ENCODE results near the gene HNRNPA3. TPM values are rescaled to one million over a fixed set of nuclear protein-coding genes. Genes with fewer than 3 reads are reported as not detected.

HNRNPA3 gene
- total RNA-seq, result 29.4 and 54.8 TPM in 2 replicates

DNA sequence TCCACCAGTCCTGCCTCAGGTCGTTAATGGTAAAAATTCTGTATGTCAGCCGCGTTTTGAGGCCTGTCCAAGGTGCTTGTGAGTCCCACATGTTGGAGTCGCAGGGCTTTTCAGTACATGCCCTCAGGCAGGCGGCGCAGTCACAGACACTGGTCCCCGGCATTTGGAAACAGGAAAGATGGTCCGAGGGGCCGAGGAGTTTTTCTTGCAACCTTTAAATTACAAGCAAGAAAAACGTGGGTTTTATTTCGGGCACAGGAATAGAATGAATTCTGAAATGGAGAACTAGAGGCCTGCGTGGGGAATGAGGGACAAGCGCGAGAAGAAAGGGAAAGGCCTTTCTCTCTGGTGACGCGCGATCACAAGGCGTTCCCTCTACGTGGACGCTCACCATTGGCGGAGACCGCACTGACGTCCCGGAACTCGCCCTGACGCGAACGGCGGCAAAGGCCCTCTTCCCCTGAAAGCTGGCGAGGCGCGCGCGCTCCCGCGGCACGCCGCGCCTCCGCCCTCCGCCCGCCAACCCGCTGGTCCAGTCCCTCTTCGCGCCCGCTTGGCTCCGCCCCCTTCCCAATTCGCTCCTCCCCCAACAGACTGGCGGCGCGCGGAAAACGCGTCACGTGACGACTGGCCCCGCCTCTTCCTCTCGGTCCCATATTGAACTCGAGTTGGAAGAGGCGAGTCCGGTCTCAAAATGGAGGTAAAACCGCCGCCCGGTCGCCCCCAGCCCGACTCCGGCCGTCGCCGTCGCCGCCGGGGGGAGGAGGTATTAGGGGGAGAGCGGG lies at the start of gene HNRNPA3:
TSS of gene HNRNPA3 (plus strand) at position 689 of the 785 bp plus-strand sequence. CDS start at position 695, 6 bp downstream.

DNA sequence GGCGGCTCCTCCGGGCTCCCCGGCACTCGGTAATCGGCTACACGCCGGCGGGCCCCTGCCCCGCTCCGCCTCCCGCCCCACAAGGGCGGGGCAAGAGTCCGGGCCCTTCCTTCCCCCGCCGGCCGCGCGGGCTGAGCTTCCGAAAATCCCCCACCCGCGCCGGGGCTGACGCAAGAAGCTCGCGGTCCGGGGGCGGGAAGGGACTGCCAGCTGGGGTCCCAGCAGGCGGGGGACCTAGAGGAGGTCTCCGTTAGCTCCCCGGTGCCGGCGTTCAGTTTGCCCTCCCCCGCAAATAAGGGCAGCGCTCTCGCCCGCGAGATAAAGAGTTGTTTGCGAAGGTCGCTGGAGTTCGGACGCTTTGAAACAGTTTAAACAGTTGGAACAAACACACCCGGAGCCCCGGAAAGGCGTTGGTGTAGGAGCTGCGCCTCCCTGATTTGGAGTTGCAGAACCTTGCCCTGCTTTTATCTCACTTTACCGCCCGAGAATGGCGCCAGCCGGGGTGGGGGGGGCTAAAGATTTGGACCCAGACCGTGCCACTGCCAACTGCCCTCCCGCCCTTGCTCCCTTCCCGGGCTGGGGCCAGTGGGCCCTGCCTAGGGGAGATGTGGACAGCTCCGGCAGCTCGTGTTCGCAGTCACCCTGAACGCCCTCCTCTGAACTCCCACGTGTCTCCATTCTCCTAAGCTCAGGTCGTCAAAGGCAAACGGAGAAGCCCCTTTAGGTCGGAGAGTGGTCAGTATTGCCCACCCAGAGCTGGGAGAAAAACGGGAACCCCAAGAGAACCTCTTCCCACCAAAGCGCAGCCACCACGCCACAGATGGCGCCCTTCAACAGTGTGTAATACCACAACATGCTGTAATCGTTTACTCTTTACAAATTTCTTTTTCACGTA lies 52.3 kb downstream of the HNRNPA3 start, which contains the start of gene NFE2L2:
TSS of gene NFE2L2 (minus strand) at position 35 of the 895 bp plus-strand sequence. CDS start 151 bp downstream, outside the sequence.

Other genes starting within 250 kb of the HNRNPA3 start
- gene NFE2L2, start 51.9 kb downstream of the HNRNPA3 start, total RNA-seq, result 98.1 and 219 TPM in 2 replicates
- gene AGPS, start 180.0 kb downstream of the HNRNPA3 start, total RNA-seq, result 48.2 and 65.2 TPM in 2 replicates